Epithelial cell of alveolus of lung (primary cell): Measurements from ENCODE around the gene CCNC. TPM values are rescaled to one million over a fixed set of nuclear protein-coding genes. Genes with fewer than 3 reads are reported as not detected.

Source experiments
- total RNA-seq: library from RNA; depleted of rRNA; stranded (reverse); fragments of >200 nt; gene quantifications from 2 replicates; pipeline ENCODE4 v1.2.1, GENCODE V29; 2015

CCNC gene
- total RNA-seq: 50.0 and 52.2 TPM in 2 replicates

GRCh38 chr6:99568103-99568933 is at the start of gene CCNC:
TSS of gene CCNC (minus strand) at chr6:99568660. CDS start at chr6:99568527, 133 bp downstream.

GRCh38 chr6:99606656-99607415 is 38.4 kb upstream of the CCNC start, which contains the start of gene PRDM13:
TSS of gene PRDM13 (plus strand) at chr6:99606833. CDS start at chr6:99607035, 202 bp downstream.

Other genes with a start within 250 kb of the CCNC start
- 2.2 and 3.8 TPM in 2 replicates for gene FAXC, start 219.0 kb downstream of the CCNC start, total RNA-seq
- gene COQ3, start 174.5 kb downstream of the CCNC start, total RNA-seq: 4.1 and 7.8 TPM in 2 replicates
- 24.8 and 68.7 TPM in 2 replicates for gene PNISR, start 143.4 kb downstream of the CCNC start, total RNA-seq
- 5.6 and 8.6 TPM in 2 replicates for gene USP45, start 53.2 kb downstream of the CCNC start, total RNA-seq
- gene PRDM13, start 38.2 kb upstream of the CCNC start, total RNA-seq: not detected in 2 replicates